ENCODE data around the gene BCAS3. TPM values are rescaled to one million over a fixed set of nuclear protein-coding genes. Genes with fewer than 3 reads are reported as not detected.

The BCAS3 gene
- polyA plus RNA-seq, 1 donor from 2014 or later, result 21.6 TPM

- Histone ChIP-seq H4K20me1 (ENCODE audit: insufficient read depth) (no peaks in the 10 kb centered on the region), H3K4me2 (ENCODE audit: low read length) (no peak overlapping the region), H3K9me2 (ENCODE audit: insufficient read depth, low read length) (no peaks in the 10 kb centered on the region), H3K9ac (ENCODE audit: low read length) (no peak overlapping the region), H3K79me2 (replicated peaks; ENCODE audit: insufficient read depth, low read length) (no peaks in the 10 kb centered on the region), H3K4me3 (ENCODE audit: low read length) (no peak overlapping the region), H3K9me3 (ENCODE audit: low read length) (no peaks in the 10 kb centered on the region), H3K27ac (ENCODE audit: low read length) (no peak overlapping the region), H3F3A (ENCODE audit: insufficient read depth, low read length, poor library complexity, severe bottlenecking) (no peaks in the 10 kb centered on the region), H3K36me3 (ENCODE audit: insufficient read depth, low read length) (no peaks in the 10 kb centered on the region), H3K27me3 (ENCODE audit: insufficient read depth, low read depth, low read length) (no peaks in the 10 kb centered on the region), H2AFZ (ENCODE audit: low read depth, low read length) (no peak overlapping the region)
- no peak for TF ChIP-seq POLR2AphosphoS5 (IDR thresholded peaks at IDR 0.05)
- no peak for TF ChIP-seq RAD21 (conservative IDR thresholded peaks at IDR 0.05)
- no peak for TF ChIP-seq TAF1 (IDR thresholded peaks at IDR 0.05; ENCODE audit: low read depth)
- no peak for TF ChIP-seq EZH2 (IDR thresholded peaks at IDR 0.05; ENCODE audit: borderline replicate concordance, insufficient read depth, low read length, poor library complexity, severe bottlenecking)
- no peak for TF ChIP-seq REST (IDR thresholded peaks at IDR 0.05; ENCODE audit: borderline replicate concordance)
- no peak for TF ChIP-seq CTCF (IDR thresholded peaks at IDR 0.05; ENCODE audit: poor library complexity, severe bottlenecking)
- TF ChIP-seq EP300 (conservative IDR thresholded peaks at IDR 0.05; ENCODE audit: poor library complexity, severe bottlenecking), result no peak
- no peak for TF ChIP-seq MXI1 (conservative IDR thresholded peaks at IDR 0.05; ENCODE audit: poor library complexity, severe bottlenecking)
- TF ChIP-seq SMC3 (conservative IDR thresholded peaks at IDR 0.05; ENCODE audit: poor library complexity), result no peak
These were observed 703.9 kb downstream of the BCAS3 start for GRCh38 chr17:61381537-61381936.

- H3K9ac ChIP-seq (ENCODE audit: low read length), result no peak overlapping the region
- H2AFZ ChIP-seq (ENCODE audit: low read depth, low read length), result no peak overlapping the region
- H3K9me2 ChIP-seq (ENCODE audit: insufficient read depth, low read length), result no peaks in the 10 kb centered on the region
- TF ChIP-seq POLR2AphosphoS5 (IDR thresholded peaks at IDR 0.05) (no peak), SMC3 (conservative IDR thresholded peaks at IDR 0.05; ENCODE audit: poor library complexity) (no peak), RAD21 (conservative IDR thresholded peaks at IDR 0.05) (no peak), TAF1 (IDR thresholded peaks at IDR 0.05; ENCODE audit: low read depth) (no peak), REST (IDR thresholded peaks at IDR 0.05; ENCODE audit: borderline replicate concordance) (no peak), EZH2 (IDR thresholded peaks at IDR 0.05; ENCODE audit: borderline replicate concordance, insufficient read depth, low read length, poor library complexity, severe bottlenecking) (no peak), MXI1 (conservative IDR thresholded peaks at IDR 0.05; ENCODE audit: poor library complexity, severe bottlenecking) (no peak), EP300 (conservative IDR thresholded peaks at IDR 0.05; ENCODE audit: poor library complexity, severe bottlenecking) (no peak), CTCF (IDR thresholded peaks at IDR 0.05; ENCODE audit: poor library complexity, severe bottlenecking) (no peak)
- H3K36me3 ChIP-seq (ENCODE audit: insufficient read depth, low read length), result no peaks in the 10 kb centered on the region
- H4K20me1 ChIP-seq (ENCODE audit: insufficient read depth), result no peaks in the 10 kb centered on the region
- H3F3A ChIP-seq (ENCODE audit: insufficient read depth, low read length, poor library complexity, severe bottlenecking), result no peaks in the 10 kb centered on the region
- no peak overlapping the region for H3K4me3 ChIP-seq (ENCODE audit: low read length)
- no peak overlapping the region for H3K27ac ChIP-seq (ENCODE audit: low read length)
- H3K4me2 ChIP-seq (ENCODE audit: low read length), result no peak overlapping the region
- H3K79me2 ChIP-seq (replicated peaks; ENCODE audit: insufficient read depth, low read length), result no peaks in the 10 kb centered on the region
- no peaks in the 10 kb centered on the region for H3K27me3 ChIP-seq (ENCODE audit: insufficient read depth, low read depth, low read length)
- no peaks in the 10 kb centered on the region for H3K9me3 ChIP-seq (ENCODE audit: low read length)
These were observed 705.4 kb downstream of the BCAS3 start for GRCh38 chr17:61382796-61383688.
